Right hindlimb (tissue), 1 donor: ENCODE results near the gene OR8B4.
A peak's percentile ranks its signal among the peaks of the same experiment; 100 is the strongest.
"Not testable (repeated sequence)": the region's sequence is repeated elsewhere in the genome, so short reads cannot be mapped to it uniquely, and the experiment has no call there.

Experiments used
- DNase-seq: peaks from one replicate; pipeline ENCODE4 v3.0.0-alpha.2; 2018

OR8B4 gene

GRCh38 chr11:124403186-124403585, 21.5 kb downstream of the OR8B4 start:
- DNase-seq, result not testable (repeated sequence)

- DNase-seq, result peak; percentile 62
These were observed 22.2 kb downstream of the OR8B4 start for GRCh38 chr11:124402326-124402922.

- no peak for DNase-seq
These were observed 25.7 kb downstream of the OR8B4 start, which contains the start of gene OR8B3 for GRCh38 chr11:124398924-124399323. TSS of gene OR8B3 (minus strand) at chr11:124399024. CDS start at chr11:124397351, 1,673 bp downstream.

GRCh38 chr11:124396847-124397246, 27.8 kb downstream of the OR8B4 start:
- not testable (repeated sequence) for DNase-seq

- DNase-seq, result no peak
These were observed 30.3 kb downstream of the OR8B4 start for GRCh38 chr11:124394408-124394807.

GRCh38 chr11:124384399-124384798, 40.3 kb downstream of the OR8B4 start, which contains the start of gene OR8B2:
TSS of gene OR8B2 (minus strand) at chr11:124384499. CDS start at chr11:124383343, 1,156 bp downstream.
- DNase-seq, result no peak

- DNase-seq, result not testable (repeated sequence)
These were observed 41.8 kb downstream of the OR8B4 start for GRCh38 chr11:124382857-124383256.

- no peak for DNase-seq
These were observed 44.1 kb downstream of the OR8B4 start for GRCh38 chr11:124380585-124380984.

- DNase-seq, result no peak
These were observed 48.4 kb downstream of the OR8B4 start for GRCh38 chr11:124376280-124376679.
